ENCODE data around the gene HSPA1B.
"Not testable (repeated sequence)": the region's sequence is repeated elsewhere in the genome, so short reads cannot be mapped to it uniquely, and the experiment has no call there.

HSPA1B gene

DNA sequence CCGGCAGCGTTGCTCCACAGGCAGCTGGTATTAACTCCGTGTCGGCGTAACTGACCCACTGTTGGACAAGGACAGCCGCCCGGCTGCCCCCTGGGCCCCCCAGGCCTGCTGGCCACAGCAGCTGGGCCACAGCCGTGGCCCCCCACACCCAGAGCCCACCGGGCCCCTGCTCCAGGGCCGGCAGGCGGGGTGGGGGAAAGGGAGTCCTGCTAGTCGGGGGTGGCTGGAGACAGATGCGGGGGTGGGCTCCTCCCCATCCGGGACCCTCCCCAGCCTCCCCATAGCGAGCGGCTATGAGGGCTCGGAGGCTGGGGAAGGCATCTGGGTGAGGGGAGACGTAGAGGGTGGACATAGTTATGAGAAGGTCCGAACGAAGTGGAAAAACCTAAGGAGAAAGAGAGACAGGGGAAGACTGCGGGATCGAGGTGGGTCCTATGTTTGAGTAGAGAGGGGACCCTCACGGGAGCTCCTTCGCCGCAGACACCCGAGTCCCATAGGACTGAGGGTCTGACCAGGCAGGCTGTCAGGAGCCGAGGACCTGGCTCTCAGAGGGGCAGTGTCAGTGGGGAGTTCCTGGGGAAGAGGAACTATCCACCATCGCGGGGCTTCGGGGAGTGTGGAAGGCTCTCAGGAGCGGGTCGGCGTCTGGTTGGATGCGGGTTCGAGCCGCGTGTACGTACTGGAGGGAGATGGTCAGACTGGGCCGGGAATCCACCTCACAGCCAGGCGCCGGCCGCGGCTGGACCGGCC lies 32.5 kb upstream of the HSPA1B start:
- TF ChIP-seq, protein P1, sequence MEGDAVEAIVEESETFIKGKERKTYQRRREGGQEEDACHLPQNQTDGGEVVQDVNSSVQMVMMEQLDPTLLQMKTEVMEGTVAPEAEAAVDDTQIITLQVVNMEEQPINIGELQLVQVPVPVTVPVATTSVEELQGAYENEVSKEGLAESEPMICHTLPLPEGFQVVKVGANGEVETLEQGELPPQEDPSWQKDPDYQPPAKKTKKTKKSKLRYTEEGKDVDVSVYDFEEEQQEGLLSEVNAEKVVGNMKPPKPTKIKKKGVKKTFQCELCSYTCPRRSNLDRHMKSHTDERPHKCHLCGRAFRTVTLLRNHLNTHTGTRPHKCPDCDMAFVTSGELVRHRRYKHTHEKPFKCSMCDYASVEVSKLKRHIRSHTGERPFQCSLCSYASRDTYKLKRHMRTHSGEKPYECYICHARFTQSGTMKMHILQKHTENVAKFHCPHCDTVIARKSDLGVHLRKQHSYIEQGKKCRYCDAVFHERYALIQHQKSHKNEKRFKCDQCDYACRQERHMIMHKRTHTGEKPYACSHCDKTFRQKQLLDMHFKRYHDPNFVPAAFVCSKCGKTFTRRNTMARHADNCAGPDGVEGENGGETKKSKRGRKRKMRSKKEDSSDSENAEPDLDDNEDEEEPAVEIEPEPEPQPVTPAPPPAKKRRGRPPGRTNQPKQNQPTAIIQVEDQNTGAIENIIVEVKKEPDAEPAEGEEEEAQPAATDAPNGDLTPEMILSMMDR (IDR thresholded peaks at IDR 0.05): no peak
- TF ChIP-seq ZFX (IDR thresholded peaks at IDR 0.05; ENCODE audit: borderline replicate concordance): no peak
- H3K27ac ChIP-seq: peak overlapping the region; percentile 88

DNA sequence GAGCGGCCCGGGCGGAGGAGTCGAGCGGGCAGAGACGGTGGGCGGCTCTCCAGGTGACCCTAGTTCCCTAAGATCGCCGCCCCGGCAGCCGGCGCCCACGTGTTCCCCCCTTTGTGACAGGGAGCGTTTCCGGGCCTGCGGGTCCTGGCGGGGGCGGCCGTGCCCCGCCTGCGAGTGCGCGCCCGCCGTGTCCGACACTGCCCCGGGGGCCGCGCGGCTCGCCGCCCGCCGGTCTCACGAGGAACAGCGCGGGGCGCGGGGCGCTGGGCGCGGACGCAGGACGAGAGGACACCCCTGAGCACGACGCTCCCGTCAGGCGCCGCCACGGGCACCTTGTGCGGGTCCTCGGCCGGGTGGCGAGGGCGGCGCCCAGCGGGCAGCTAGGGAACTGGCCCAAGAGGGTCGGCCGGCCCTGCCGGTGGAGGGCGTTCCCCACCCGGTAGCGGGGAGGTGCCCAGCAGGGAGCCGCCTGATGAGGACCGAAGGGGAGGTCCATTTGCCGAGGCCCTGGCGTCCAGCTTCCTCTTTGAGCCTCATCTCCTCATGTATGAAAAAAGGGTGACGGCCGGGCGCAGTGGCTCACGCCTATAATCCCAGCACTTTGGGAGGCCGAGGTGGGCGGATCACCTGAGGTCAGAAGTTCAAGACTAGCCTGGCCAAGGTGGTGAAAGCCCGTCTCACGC lies 31.8 kb upstream of the HSPA1B start, which contains the start of gene VARS1:
TSS of gene VARS1 (minus strand) at position 137 of the 683 bp plus-strand sequence. CDS start 535 bp downstream, outside the sequence.
- TF ChIP-seq ZFX (IDR thresholded peaks at IDR 0.05; ENCODE audit: borderline replicate concordance): no peak
- TF ChIP-seq, protein P1 (IDR thresholded peaks at IDR 0.05): peak; percentile 93
- H3K27ac ChIP-seq: peak within 1 kb of the TSS; percentile 88

DNA sequence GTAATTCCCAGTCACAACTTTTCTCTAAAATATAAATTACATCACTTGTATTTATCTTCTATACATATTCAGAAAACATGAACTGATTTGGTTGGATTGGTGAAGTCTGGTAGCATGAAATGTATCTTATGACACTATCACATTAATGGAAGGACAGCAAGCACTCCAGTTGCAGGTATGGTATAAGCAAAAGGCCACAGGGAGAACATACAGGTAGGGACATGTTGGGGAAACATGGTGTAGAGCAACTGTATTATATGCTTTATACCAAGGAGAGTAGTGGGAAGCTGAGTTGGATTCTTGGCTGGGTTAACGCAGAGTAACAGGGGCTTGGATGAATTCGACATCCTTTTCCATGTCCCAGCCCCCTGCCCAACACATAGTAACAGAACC lies 30.5 kb upstream of the HSPA1B start:
- H3K27ac ChIP-seq: peak overlapping the region; percentile 88
- no peak for TF ChIP-seq ZFX (IDR thresholded peaks at IDR 0.05; ENCODE audit: borderline replicate concordance)
- TF ChIP-seq, protein P1 (IDR thresholded peaks at IDR 0.05): no peak

DNA sequence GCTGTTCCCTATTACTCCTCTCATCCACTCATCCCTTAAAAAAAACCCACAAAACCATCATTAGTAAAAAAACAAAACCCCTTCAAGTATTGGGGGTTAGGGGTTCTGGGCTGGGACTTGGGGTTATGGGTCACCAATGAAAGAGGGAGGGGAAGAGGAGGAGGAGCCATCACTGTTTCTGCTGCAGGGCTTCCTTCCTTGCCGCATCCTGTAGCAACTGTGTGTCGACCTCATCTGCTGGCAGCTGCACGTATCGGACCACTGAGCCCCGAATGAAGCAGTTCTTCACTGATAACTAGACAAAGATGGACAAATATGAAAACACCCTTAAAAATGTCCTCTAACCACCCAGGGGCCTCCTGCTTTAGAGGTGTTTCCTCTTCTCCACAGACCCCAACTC lies 29.9 kb upstream of the HSPA1B start:
- TF ChIP-seq, protein P1 (IDR thresholded peaks at IDR 0.05): no peak
- no peak for TF ChIP-seq ZFX (IDR thresholded peaks at IDR 0.05; ENCODE audit: borderline replicate concordance)
- H3K27ac ChIP-seq: peak overlapping the region; percentile 88

DNA sequence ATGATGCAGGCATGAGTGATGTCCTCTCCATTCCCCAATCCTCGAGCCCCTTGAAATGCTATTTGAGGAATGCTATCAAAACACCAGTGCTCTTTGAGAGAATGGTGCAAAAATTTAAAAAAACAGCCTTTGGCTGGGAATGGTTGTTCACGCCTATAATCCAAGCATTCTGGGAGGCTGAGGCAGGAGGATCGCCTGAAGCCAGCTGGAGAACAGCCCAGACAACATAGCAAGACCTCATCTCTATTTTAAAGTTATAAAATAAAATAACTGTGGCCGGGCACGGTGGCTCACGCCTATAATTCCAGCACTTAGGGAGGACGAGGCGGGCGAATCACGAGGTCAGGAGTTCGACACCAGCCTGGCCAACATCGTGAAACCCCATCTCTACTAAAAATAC lies 27.8 kb upstream of the HSPA1B start:
- no peak for TF ChIP-seq ZFX (IDR thresholded peaks at IDR 0.05; ENCODE audit: borderline replicate concordance)
- TF ChIP-seq, protein P1 (IDR thresholded peaks at IDR 0.05): no peak
- H3K27ac ChIP-seq: no peak overlapping the region

DNA sequence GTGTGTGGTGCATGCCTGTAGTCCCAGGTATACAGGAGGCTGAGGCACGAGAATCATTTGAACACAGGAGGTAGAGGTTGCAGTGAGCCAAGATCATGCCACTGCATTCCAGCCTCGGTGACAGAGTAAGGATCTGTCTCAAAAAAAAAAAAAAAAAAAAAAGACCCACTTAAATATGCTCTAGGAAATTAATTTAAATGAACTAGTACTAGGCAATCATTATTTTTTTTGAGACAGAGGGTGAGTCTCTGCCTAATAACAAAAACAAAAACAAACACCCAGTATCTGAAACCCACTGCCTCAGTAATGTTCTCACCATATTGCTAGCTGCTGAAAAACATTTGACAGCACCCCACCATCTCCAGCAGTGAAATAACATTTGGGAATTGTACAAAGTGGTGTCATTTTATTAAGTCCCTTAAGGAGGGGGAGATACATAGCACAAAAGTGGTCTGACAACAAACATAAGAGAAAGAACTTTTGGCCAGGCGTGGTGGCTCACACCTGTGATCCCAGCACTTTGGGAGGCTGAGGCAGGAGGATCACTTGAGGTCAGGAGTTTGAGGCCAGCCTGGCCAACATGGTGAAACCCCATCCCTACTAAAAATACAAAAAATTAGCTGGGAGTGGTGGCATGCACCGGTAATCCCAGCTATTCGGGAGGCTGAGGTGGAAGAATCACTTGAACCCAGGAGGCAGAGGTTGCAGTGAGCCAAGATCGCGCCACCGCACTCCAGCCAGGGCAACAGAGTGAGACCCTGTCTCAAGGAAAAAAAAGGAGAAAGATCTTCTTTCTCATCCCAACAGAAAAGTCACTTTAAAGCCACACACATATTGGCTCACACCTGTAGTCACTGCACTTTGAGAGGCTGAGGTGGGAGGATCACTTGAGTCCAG lies 26.3 kb upstream of the HSPA1B start:
- not testable (repeated sequence) for H3K27ac ChIP-seq

DNA sequence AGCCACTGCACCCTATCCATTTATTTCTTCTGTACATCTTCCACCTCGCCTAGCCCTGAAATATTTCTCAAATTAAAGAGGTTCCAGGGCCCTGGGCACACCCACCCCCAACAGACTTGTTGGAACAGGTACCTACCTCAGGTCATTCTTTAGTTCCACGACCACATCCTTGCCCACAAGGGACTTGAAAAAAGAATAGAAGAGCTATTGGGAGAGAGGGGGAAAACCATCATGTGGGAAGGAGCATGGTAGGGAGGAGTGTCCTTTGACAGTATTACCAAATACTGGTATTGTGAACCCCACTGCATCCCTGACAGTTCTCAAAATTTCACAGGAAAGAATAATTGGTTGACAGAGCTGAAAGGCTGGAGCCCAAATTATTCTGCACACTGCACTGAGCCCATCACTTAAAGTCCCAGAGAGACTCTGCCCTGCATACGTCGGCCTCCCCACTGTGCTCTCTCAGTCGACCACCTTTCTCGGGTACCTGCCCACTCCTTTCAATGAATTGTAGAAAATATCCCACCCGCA lies 21.5 kb upstream of the HSPA1B start:
- peak overlapping the region; percentile 81 for H3K27ac ChIP-seq
- TF ChIP-seq ZFX (IDR thresholded peaks at IDR 0.05; ENCODE audit: borderline replicate concordance): no peak
- TF ChIP-seq, protein P1 (IDR thresholded peaks at IDR 0.05): no peak

Measured in 22Rv1 (cell line).